ENCODE results near the gene C12orf60.

DNA sequence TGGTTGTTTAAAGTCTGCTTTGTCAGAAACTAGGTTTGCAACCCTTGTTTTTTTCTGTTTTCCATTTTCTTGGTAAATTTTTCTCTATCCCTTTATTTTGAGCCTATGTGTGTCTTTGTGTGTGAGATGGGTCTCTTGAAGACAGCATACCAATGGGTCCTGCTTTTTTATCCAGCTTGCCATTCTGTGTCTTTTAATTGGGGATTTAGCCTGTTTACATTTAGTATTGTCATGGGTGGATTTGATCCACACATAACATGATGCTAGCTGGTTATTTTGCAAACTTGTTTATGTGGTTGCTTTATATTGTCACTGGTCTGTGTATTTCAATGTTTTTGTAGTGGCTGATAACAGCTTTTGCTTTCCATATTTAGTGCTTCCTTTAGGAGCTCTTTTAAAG lies 57.0 kb downstream of the C12orf60 start:
- TF ChIP-seq, protein P1, sequence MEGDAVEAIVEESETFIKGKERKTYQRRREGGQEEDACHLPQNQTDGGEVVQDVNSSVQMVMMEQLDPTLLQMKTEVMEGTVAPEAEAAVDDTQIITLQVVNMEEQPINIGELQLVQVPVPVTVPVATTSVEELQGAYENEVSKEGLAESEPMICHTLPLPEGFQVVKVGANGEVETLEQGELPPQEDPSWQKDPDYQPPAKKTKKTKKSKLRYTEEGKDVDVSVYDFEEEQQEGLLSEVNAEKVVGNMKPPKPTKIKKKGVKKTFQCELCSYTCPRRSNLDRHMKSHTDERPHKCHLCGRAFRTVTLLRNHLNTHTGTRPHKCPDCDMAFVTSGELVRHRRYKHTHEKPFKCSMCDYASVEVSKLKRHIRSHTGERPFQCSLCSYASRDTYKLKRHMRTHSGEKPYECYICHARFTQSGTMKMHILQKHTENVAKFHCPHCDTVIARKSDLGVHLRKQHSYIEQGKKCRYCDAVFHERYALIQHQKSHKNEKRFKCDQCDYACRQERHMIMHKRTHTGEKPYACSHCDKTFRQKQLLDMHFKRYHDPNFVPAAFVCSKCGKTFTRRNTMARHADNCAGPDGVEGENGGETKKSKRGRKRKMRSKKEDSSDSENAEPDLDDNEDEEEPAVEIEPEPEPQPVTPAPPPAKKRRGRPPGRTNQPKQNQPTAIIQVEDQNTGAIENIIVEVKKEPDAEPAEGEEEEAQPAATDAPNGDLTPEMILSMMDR (IDR thresholded peaks at IDR 0.05) = no peak
- no peak for TF ChIP-seq POLR2A (IDR thresholded peaks at IDR 0.05)

Measured in thyroid gland (tissue), 4 donors.